PFSK-1 (cell line): ENCODE results near the gene TTYH1.

Experiments
- FOXP2 ChIP-seq: optimal IDR thresholded peaks from 2 replicates; pipeline ENCODE3; 2011; ENCODE audit warnings: borderline replicate concordance, control low read depth, inconsistent platforms; ENCODE audit not compliant: insufficient read depth; ENCODE audit errors: extremely low read length, extremely low read depth
- POLR2AphosphoS5 ChIP-seq: IDR thresholded peaks from 2 replicates; pipeline ENCODE4 v1.6.1; 2012; ENCODE audit warnings: low read depth, mild to moderate bottlenecking, control low read depth, low read length, moderate library complexity
- REST ChIP-seq, 2 experiments: IDR thresholded peaks; 2 replicates each; pipeline versions ENCODE4 v1.6.1 to v1.8.0; 2011 to 2012; ENCODE audit warnings: low read depth in 2 of 2, low read length in 2 of 2, control low read depth in 1 of 2, inconsistent platforms in 1 of 2, mild to moderate bottlenecking in 1 of 2, moderate library complexity in 1 of 2; ENCODE audit not compliant: insufficient read depth in 1 of 2
- SIN3A ChIP-seq: IDR thresholded peaks from 2 replicates; pipeline ENCODE4 v1.6.1; 2012; ENCODE audit warnings: mild to moderate bottlenecking, low read length, moderate library complexity, borderline replicate concordance; ENCODE audit not compliant: insufficient read depth
- TAF1 ChIP-seq: IDR thresholded peaks from 2 replicates; pipeline ENCODE4 v1.6.1; 2012; ENCODE audit warnings: low read length, control low read depth, borderline replicate concordance; ENCODE audit not compliant: insufficient read depth

TTYH1 gene

GRCh38 chr19:54451997-54452396 lies 36.7 kb downstream of the TTYH1 start:
- no peak for TF ChIP-seq FOXP2
- no peak for TF ChIP-seq TAF1
- no peak for TF ChIP-seq POLR2AphosphoS5
- no peak for TF ChIP-seq REST (IDR thresholded peaks at IDR 0.05; ENCODE audit: insufficient read depth in 1 of 2, low read depth in 2 of 2, low read length in 2 of 2)
- no peak for TF ChIP-seq SIN3A

GRCh38 chr19:54452626-54453025 lies 37.4 kb downstream of the TTYH1 start:
- TF ChIP-seq REST (IDR thresholded peaks at IDR 0.05; ENCODE audit: insufficient read depth in 1 of 2, low read depth in 2 of 2, low read length in 2 of 2) (no peak), POLR2AphosphoS5 (no peak), SIN3A (no peak), FOXP2 (no peak), TAF1 (no peak)

GRCh38 chr19:54453921-54454780 lies 38.9 kb downstream of the TTYH1 start:
- TF ChIP-seq POLR2AphosphoS5 = no peak
- no peak for TF ChIP-seq REST (IDR thresholded peaks at IDR 0.05; ENCODE audit: insufficient read depth in 1 of 2, low read depth in 2 of 2, low read length in 2 of 2)
- no peak for TF ChIP-seq FOXP2
- TF ChIP-seq SIN3A = no peak
- no peak for TF ChIP-seq TAF1

- TF ChIP-seq TAF1 (no peak), REST (IDR thresholded peaks at IDR 0.05; ENCODE audit: insufficient read depth in 1 of 2, low read depth in 2 of 2, low read length in 2 of 2) (no peak), SIN3A (no peak), FOXP2 (no peak), POLR2AphosphoS5 (no peak)
Observed at GRCh38 chr19:54454781-54455675, 39.8 kb downstream of the TTYH1 start.
